ENCODE results near the gene HAUS1.
"Not testable (repeated sequence)": the region's sequence is repeated elsewhere in the genome, so short reads cannot be mapped to it uniquely, and the experiment has no call there.

The HAUS1 gene

DNA sequence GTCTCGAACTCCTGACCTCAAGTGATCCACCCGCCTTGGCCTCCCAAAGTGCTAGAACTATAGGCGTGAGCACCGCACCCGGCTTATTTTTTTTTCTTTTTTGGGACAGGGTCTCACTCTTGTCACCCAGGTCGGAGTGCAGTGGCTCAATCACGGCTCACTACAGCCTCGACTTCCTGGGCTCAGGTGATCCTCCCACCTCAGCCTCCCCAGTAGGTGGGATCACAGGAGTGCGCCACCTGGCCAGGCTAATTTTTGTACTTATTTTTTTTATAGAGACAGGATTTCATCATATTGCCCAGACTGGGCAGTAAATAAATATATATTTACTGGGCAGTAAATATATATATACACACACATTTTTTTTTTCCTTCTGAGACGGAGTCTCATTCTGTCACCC is 8.7 kb upstream of the HAUS1 start:
- DNase-seq, result no peak

GRCh38 chr18:46096651-46097300 is 7.4 kb upstream of the HAUS1 start:
- no peak for DNase-seq

DNA sequence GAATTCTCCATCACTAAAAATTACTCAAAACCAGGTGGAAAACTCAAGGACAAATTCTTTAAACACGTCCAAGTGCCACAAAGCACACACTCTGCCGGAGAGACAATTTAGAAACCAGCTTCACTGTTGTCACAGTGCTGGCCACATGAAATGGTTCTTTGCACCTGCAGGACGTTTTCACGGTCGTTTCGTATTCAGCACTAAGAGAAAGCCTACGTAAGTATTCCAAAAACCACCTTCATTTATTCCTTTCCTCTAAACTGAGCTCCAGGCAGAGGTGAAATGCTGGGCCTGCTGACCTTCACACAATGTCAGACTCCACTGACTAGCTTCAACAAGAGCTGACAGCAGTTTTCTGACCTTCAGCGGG is 6.8 kb upstream of the HAUS1 start:
- no peak for DNase-seq

DNA sequence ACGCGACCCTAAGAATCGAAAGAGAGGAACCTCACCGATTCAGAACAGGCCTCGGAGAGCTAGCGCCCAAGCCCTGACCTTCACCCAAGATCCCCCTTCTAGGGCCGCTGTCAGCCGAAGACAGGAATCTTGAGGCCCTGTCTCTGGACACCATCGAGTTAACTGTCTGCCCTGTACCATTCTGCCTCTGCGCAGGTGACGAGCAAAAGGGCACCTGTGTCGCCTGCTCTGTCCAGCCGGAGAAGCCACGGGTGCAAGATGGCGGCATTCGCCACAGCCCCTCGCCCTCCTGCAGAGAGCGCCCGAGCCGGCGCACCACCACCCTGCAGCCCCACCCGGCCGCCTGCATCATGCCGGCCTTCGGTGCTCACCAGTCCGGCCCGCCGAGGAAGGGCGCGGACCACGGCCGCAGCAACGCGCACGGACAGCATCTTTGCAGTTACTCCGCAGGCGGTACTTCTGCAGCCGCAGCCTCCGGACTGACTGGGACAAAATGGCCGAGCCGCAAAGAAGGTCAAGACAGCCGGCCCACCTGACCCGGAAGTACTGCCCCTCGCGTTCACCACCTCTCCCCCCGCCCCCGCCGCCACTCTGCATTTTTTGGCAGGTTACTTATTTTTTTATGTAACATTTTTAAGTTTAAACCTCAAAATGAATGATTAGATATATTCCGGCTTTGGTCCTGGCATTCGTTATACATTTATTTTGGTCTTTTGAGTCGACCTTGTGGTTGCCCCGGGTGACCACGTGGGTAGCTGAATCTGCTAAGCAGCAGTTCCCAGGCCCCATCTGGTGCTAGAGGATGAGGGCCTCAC is 6.2 kb upstream of the HAUS1 start, which contains the start of gene ATP5F1A:
ATP5F1A (minus strand) TSS at position 496 of the 815 bp plus-strand sequence; CDS start at position 431, 65 bp downstream.
- peak; percentile 76 for DNase-seq

- no peak for DNase-seq
These were observed 5.6 kb upstream of the HAUS1 start for GRCh38 chr18:46098616-46098933.

- no peak for DNase-seq
These were observed 4.7 kb upstream of the HAUS1 start for GRCh38 chr18:46099463-46099862.

- DNase-seq, result no peak
These were observed 5.2 kb downstream of the HAUS1 start for GRCh38 chr18:46109386-46109785.

DNA sequence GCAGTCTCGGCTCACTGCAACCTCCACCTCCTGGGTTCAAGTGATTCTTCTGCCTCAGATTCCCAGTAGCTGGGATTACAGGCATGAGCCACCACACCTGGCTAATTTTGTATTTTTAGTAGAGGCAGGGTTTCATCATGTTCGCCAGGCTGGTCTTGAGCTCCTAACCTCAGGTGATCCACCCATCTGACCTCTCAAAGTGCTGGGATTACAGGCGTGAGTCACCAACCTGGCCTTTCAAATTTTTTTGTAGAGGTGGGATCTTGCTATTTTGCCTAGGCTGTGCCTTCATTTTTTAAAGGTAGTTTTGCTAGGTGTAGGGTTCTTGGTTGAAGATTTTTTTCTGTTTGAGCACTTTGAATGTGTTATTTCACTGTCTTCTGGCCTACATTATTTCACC is 6.2 kb downstream of the HAUS1 start:
- DNase-seq, result no peak

GRCh38 chr18:46113751-46114150 is 9.6 kb downstream of the HAUS1 start:
- no peak for DNase-seq

DNA sequence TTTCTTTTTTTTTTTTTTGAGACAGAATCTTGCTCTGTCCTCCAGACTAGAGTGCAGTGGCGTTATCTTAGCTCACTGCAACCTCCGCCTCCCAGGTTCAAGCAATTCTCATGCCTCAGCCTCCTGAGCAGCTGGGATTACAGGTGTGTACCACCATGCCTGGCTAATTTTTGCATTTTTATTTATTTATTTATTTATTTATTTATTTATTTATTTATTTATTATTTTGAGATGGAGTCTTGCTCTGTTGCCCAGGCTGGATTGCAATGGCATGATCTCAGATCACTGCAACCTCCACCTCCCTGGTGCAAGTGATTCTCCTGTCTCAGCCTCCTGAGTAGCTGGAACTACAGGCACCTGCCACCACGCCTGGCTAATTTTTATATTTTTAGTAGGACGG is 22.4 kb downstream of the HAUS1 start:
- not testable (repeated sequence) for DNase-seq

DNA sequence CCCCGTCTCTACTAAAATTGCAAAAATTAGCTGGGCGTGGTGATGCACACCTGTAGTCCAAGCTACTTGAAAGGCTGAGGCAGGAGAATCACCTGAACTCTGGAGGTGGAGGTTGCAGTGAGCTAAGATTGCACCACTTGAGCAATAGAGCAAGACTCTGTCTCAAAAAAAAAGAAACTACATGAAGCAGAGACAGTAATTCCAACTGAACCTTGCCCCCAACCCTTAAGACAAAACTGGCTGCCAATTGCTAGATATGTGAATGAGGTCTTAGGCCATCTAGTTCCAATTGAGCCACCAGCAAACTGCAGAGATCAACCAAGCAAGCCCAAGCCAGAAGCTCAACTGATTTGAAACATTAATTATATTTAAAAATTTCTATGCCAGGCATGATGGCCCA is 25.9 kb downstream of the HAUS1 start:
- no peak for DNase-seq

DNA sequence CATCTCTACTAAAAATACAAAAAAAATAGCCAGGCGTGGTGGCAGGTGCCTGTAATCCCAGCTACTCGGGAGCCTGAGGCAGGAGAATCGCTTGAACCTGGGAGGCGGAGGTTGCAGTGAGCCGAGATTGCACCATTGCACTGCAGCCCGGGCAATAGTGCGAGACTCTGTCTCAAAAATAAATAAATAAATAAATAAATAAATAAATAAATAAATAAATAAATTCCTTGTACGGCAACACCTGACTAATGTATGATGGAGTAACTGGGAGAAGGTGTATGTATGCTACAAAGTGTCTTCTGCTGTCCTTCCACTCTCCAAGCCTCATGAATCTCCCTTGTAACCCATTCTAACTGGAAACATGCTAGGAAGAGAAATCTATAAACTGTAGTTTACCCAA is 26.4 kb downstream of the HAUS1 start:
- not testable (repeated sequence) for DNase-seq

- no peak for DNase-seq
These were observed 29.3 kb downstream of the HAUS1 start for GRCh38 chr18:46133534-46133933.

DNA sequence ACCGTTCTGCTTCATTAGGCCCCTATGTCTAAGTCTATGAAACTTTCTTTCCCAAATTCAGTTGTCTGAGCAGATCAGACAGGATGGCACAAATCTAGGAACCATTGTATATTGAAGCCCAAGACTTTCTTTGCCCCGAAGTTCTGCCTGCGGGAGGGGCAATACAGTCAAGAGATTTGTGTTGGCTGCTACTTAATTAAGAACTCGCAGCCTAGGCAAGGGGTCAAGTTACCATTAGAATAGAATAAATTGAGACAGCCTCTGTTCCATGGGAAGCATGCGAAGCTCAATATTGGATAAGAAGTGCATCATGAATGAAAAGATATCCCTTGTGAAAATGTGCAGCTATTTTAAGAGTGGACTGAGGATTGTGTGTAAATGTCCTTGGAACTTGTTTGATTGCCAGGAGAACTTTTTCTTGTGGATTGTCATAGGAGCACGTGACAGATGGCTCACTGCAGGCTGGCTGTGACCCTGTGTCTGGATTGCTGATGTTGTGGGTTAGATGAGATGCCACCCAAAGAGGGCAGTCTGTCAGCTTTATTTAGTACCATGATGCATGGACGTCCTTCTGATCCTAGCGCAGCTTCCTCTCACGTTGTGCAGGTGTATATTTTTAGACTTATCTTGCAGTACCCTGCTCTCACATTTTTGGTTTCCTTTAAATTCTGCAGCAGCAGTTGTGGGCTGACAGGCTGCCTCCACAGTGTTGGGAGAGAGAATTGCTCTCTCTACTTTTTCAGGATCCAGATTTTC is 30.9 kb downstream of the HAUS1 start:
- no peak for DNase-seq

DNA sequence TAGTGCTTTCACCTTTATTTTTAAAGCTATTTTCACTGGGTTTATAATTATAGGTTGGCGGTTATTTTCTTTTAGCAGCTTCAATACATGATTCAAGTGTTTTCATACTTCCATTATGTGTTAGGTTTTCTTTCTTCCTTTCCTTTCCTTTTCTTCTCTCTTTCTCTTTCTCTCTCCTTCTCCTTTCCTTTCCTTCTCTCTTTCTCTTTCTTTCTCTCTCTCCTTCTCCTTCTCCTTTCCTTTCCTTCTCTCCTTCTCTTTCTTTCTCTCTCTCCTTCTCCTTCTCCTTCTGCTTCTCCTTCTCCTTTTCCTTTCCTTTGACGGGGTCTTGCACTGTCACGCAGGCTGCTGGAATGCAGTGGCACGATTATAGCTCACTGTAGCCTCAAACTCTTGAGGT is 36.0 kb downstream of the HAUS1 start:
- no peak for DNase-seq

- no peak for DNase-seq
These were observed 37.0 kb downstream of the HAUS1 start for GRCh38 chr18:46141199-46141598.

DNA sequence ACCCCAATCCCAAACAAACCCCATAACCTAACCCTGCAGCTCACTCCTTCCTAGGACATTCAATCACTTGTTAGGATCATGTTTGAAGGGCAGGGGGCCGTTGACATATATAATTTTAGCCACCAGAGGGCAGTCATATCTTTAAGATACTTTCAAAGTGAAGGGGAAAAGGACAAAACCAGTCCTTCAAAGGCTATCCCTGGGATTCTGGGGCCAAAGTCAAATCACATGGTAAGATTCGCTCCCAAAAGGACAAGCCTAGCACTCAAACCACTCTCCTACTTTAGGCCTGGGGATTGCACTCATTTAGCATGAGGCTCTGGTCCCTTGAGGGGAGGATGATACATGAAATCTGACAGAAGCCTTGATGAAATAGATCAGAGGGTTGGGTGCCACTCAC is 44.6 kb downstream of the HAUS1 start:
- no peak for DNase-seq

DNA sequence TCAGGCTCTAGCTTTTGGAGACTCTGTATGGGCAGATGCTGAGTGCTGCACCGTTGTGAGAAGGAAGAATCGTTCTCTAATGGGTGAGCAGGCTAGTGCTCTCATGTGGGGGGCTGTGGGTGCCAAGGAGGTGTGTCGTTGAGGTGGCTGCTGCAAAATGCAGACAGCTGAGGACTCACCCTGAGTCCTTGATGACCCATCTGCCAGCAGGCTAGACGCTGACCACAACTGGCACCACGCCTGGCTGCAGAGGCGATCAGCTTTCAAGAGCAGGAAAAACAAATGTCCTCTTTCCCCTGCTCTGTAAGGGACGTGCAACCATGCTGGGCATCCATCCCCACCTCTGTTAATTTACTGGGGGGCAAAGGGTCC is 48.2 kb downstream of the HAUS1 start:
- no peak for DNase-seq

GRCh38 chr18:46152808-46153617 is 48.8 kb downstream of the HAUS1 start:
- DNase-seq, result no peak

DNA sequence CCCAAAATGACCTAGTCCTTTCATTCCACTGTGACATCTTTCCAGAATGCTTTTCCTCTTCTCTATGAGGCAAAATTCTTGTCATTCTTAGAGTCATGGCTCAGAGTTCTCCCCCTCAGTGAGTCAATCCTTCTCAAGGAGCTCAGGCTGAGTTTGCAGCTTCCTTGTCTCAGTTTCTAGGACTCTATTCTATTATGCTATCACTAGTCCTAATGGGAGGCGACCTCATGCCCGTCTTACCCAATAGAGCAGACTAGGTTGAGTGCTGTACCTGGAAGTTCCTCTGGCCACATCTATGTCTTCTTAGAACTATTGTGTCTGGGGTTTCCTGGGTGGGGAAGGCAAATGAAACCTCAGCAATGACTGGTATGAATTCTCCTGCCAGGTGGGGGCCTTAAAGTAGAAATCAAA is 51.5 kb downstream of the HAUS1 start:
- DNase-seq, result no peak

DNA sequence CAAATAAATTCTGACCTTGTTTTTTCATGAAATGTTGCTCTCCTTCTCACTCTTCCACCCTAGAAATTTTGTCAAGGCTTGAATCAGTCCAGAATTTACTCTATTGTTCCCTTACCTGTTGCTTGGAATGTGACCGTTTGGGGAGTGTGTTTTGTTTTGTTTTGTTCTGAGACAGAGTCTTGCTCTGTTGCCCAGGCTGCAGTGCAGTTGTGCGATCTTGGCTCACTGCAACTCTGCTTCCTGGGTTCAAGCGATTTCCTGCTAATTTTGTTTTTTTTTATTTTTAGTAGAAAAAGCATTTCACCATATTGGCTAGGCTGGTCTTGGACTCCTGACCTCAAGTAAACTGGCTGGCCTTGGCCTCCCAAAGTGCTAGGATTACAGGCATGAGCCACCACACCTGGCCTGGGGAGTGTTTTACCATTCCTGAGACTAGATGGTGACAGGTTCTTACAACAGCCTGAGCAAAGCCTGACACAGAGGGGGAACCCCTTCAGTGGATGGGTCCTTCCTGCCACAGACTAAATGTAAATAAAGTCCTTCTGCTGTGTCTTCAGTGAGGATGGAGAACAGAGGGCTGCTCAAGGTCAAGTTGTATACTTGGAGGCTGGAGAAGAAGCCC is 52.0 kb downstream of the HAUS1 start:
- no peak for DNase-seq

GRCh38 chr18:46156843-46157242 is 52.7 kb downstream of the HAUS1 start:
- no peak for DNase-seq

GRCh38 chr18:46158499-46158898 is 54.3 kb downstream of the HAUS1 start:
- no peak for DNase-seq

Data from NCI-H446 treated with DMSO at 0.1 percent for 48 hours (cell line).